ENCODE measurements around the gene PRCC. TPM values are rescaled to one million over a fixed set of nuclear protein-coding genes. Genes with fewer than 3 reads are reported as not detected.

The PRCC gene
- total and polyA plus RNA-seq, 2 of the 13 experiments (the other 11 are each of a cell fraction or from before 2014, with no cell fraction given) = 24.2 to 40.5 TPM

GRCh38 chr1:156749419-156750118 lies 17.8 kb upstream of the PRCC start (continued):
- TF ChIP-seq ZNF142 (CRISPR knock-in tag; IDR thresholded peaks at IDR 0.05) (no peak), GPN1 (CRISPR knock-in tag; IDR thresholded peaks at IDR 0.05; ENCODE audit: borderline replicate concordance) (no peak), FOXP1 (IDR thresholded peaks at IDR 0.05) (no peak), FOXP1 (CRISPR knock-in tag; IDR thresholded peaks at IDR 0.05) (no peak), ZNF704 (CRISPR knock-in tag; IDR thresholded peaks at IDR 0.05; ENCODE audit: borderline replicate concordance) (no peak), RARA (CRISPR knock-in tag; IDR thresholded peaks at IDR 0.05) (no peak), MIER2 (CRISPR knock-in tag; IDR thresholded peaks at IDR 0.05) (no peak), CENPT (CRISPR knock-in tag; IDR thresholded peaks at IDR 0.05; ENCODE audit: low read depth) (no peak), ZNF513 (CRISPR knock-in tag; conservative IDR thresholded peaks at IDR 0.05) (no peak), ZNF883 (CRISPR knock-in tag; IDR thresholded peaks at IDR 0.05; ENCODE audit: not compliant biosample characterization) (no peak), KLF9 (CRISPR knock-in tag; IDR thresholded peaks at IDR 0.05; ENCODE audit: low read depth) (no peak), ZNF274 (CRISPR knock-in tag; IDR thresholded peaks at IDR 0.05) (no peak), BCL3 (CRISPR knock-in tag; IDR thresholded peaks at IDR 0.05) (no peak), ARHGAP35 (CRISPR knock-in tag; IDR thresholded peaks at IDR 0.05; ENCODE audit: borderline replicate concordance) (no peak), ZNF569 (CRISPR knock-in tag; IDR thresholded peaks at IDR 0.05; ENCODE audit: borderline replicate concordance) (no peak), IRF2 (CRISPR knock-in tag; IDR thresholded peaks at IDR 0.05) (no peak), NFKB2 (CRISPR knock-in tag; IDR thresholded peaks at IDR 0.05; ENCODE audit: borderline replicate concordance) (no peak), SAP130 (CRISPR knock-in tag; IDR thresholded peaks at IDR 0.05; ENCODE audit: low read depth) (peak; percentile 54; the same call in 1 of the 2 replicates), ZFY (CRISPR knock-in tag; IDR thresholded peaks at IDR 0.05) (peak; percentile 66), NR2F6 (IDR thresholded peaks at IDR 0.05) (peak; percentile 49; the same call in 1 of the 2 replicates), NR2F6 (CRISPR knock-in tag; IDR thresholded peaks at IDR 0.05) (peak; percentile 68; the same call in 1 of the 2 replicates)
